ENCODE data around the gene P4HB.

Gene P4HB

GRCh38 chr17:81859906-81860755, at the start of gene P4HB:
Gene P4HB, minus strand, starts transcription at chr17:81860535. Its CDS starts 64 bp downstream, at chr17:81860471.
- no peak for DNase-seq (ENCODE audit: low read depth)

- DNase-seq (ENCODE audit: low read depth): no peak
Measured at GRCh38 chr17:81909231-81909630, 48.9 kb upstream of the P4HB start.

- DNase-seq (ENCODE audit: low read depth): no peak
Measured at GRCh38 chr17:81908793-81909192, 48.5 kb upstream of the P4HB start.

- no peak for DNase-seq (ENCODE audit: low read depth)
Measured at GRCh38 chr17:81907219-81908145, 47.1 kb upstream of the P4HB start.

GRCh38 chr17:81906476-81907218, 46.3 kb upstream of the P4HB start:
- no peak for DNase-seq (ENCODE audit: low read depth)

GRCh38 chr17:81905993-81906392, 45.7 kb upstream of the P4HB start:
- no peak for DNase-seq (ENCODE audit: low read depth)

- no peak for DNase-seq (ENCODE audit: low read depth)
Measured at GRCh38 chr17:81905424-81905875, 45.1 kb upstream of the P4HB start.

- DNase-seq (ENCODE audit: low read depth): no peak
Measured at GRCh38 chr17:81904600-81905423, 44.5 kb upstream of the P4HB start.

GRCh38 chr17:81903896-81904599, 43.7 kb upstream of the P4HB start:
- no peak for DNase-seq (ENCODE audit: low read depth)

GRCh38 chr17:81903415-81903831, 43.1 kb upstream of the P4HB start:
- DNase-seq (ENCODE audit: low read depth): no peak

GRCh38 chr17:81902653-81903414, 42.5 kb upstream of the P4HB start:
- DNase-seq (ENCODE audit: low read depth): no peak

GRCh38 chr17:81902023-81902652, 41.8 kb upstream of the P4HB start, which contains the start of gene NPB:
Gene NPB, plus strand, starts transcription at chr17:81902238. Its CDS starts 40 bp downstream, at chr17:81902278.
- DNase-seq (ENCODE audit: low read depth): no peak

GRCh38 chr17:81901167-81902022, 41.1 kb upstream of the P4HB start:
- DNase-seq (ENCODE audit: low read depth): no peak

GRCh38 chr17:81900181-81900820, 40.0 kb upstream of the P4HB start:
- no peak for DNase-seq (ENCODE audit: low read depth)

- no peak for DNase-seq (ENCODE audit: low read depth)
Measured at GRCh38 chr17:81899514-81900166, 39.3 kb upstream of the P4HB start.

GRCh38 chr17:81898885-81899284, 38.5 kb upstream of the P4HB start:
- no peak for DNase-seq (ENCODE audit: low read depth)
